Mammary microvascular endothelial cell (primary cell): ENCODE results near the gene DND1. TPM values are rescaled to one million over a fixed set of nuclear protein-coding genes. Genes with fewer than 3 reads are reported as not detected.

ENCODE experiments used
- total RNA-seq: library from RNA; depleted of rRNA; stranded (reverse); fragments of >200 nt; gene quantifications from 2 replicates; pipeline ENCODE4 v1.2.3, GENCODE V29; 2015

The DND1 gene
- total RNA-seq: 0.10 and 0.80 TPM in 2 replicates

GRCh38 chr5:140673187-140673976 lies at the start of gene DND1:
DND1 (minus strand) TSS chr5:140673576; CDS start chr5:140673542, 34 bp downstream.

GRCh38 chr5:140700177-140701144 lies 27.1 kb upstream of the DND1 start, which contains the start of gene ZMAT2:
ZMAT2 (plus strand) TSS chr5:140700447; CDS start chr5:140700461, 14 bp downstream.

GRCh38 chr5:140690941-140691924 lies 17.9 kb upstream of the DND1 start, which contains the start of the genes HARS1 and HARS2:
HARS1 (minus strand) TSS chr5:140691370; CDS start chr5:140691304, 66 bp downstream.
HARS2 (plus strand) TSS chr5:140691455; CDS start chr5:140691649, 194 bp downstream.

GRCh38 chr5:140664359-140665119 lies 8.8 kb downstream of the DND1 start, which contains the start of gene WDR55:
WDR55 (plus strand) TSS chr5:140664904; CDS start chr5:140664913, 9 bp downstream.

GRCh38 chr5:140639148-140639981 lies 34.0 kb downstream of the DND1 start, which contains the start of gene TMCO6:
TMCO6 (plus strand) TSS chr5:140639451; CDS start chr5:140639528, 77 bp downstream.

GRCh38 chr5:140633021-140633471 lies 40.3 kb downstream of the DND1 start, which contains the start of gene CD14:
CD14 (minus strand) TSS chr5:140633175; CDS start chr5:140633071, 104 bp downstream.

Other genes with a start within 250 kb of the DND1 start
- gene EIF4EBP3, start 125.9 kb downstream of the DND1 start, total RNA-seq: 3.8 and 4.8 TPM in 2 replicates
- gene SRA1, start 116.1 kb downstream of the DND1 start, total RNA-seq: 32.2 and 34.6 TPM in 2 replicates
- 4.1 and 4.9 TPM in 2 replicates for gene APBB3, start 109.0 kb downstream of the DND1 start, total RNA-seq
- gene SLC35A4, start 108.7 kb downstream of the DND1 start, total RNA-seq: 57.6 and 60.5 TPM in 2 replicates
- gene CD14, start 40.4 kb downstream of the DND1 start, total RNA-seq: 0.20 and 0.60 TPM in 2 replicates
- 30.0 and 36.1 TPM in 2 replicates for gene TMCO6, start 34.1 kb downstream of the DND1 start, total RNA-seq
- gene NDUFA2, start 25.9 kb downstream of the DND1 start, total RNA-seq: 58.5 and 60.6 TPM in 2 replicates
- gene IK, start 25.7 kb downstream of the DND1 start, total RNA-seq: 64.9 and 80.8 TPM in 2 replicates
- 20.2 and 20.4 TPM in 2 replicates for gene WDR55, start 8.7 kb downstream of the DND1 start, total RNA-seq
- 78.0 and 83.4 TPM in 2 replicates for gene HARS1, start 17.8 kb upstream of the DND1 start, total RNA-seq
- 21.4 and 28.1 TPM in 2 replicates for gene HARS2, start 17.9 kb upstream of the DND1 start, total RNA-seq
- gene ZMAT2, start 26.9 kb upstream of the DND1 start, total RNA-seq: 34.9 and 45.4 TPM in 2 replicates
- not detected in 2 replicates for gene PCDHA1, start 112.6 kb upstream of the DND1 start, total RNA-seq
- 0.10 TPM in 1 of 2 replicates, not detected in the other for gene PCDHA2, start 121.3 kb upstream of the DND1 start, total RNA-seq
- gene PCDHA3, start 127.5 kb upstream of the DND1 start, total RNA-seq: 0.20 TPM in 1 of 2 replicates, not detected in the other
- gene PCDHA4, start 133.5 kb upstream of the DND1 start, total RNA-seq: 0.05 TPM in 1 of 2 replicates, not detected in the other
- gene PCDHA5, start 148.0 kb upstream of the DND1 start, total RNA-seq: not detected in 2 replicates
- gene PCDHA6, start 154.4 kb upstream of the DND1 start, total RNA-seq: 0.27 TPM in 1 of 2 replicates, not detected in the other
- 0.20 TPM in 1 of 2 replicates, not detected in the other for gene PCDHA7, start 160.7 kb upstream of the DND1 start, total RNA-seq
- not detected in 2 replicates for gene PCDHA8, start 167.6 kb upstream of the DND1 start, total RNA-seq
- gene PCDHA9, start 174.8 kb upstream of the DND1 start, total RNA-seq: 0.13 TPM in 1 of 2 replicates, not detected in the other
- 0.13 TPM in 1 of 2 replicates, not detected in the other for gene PCDHA10, start 182.3 kb upstream of the DND1 start, total RNA-seq
- gene PCDHA11, start 195.4 kb upstream of the DND1 start, total RNA-seq: under 0.01 and 0.05 TPM in 2 replicates
- gene PCDHA12, start 201.7 kb upstream of the DND1 start, total RNA-seq: not detected in 2 replicates
- not detected in 2 replicates for gene PCDHA13, start 208.5 kb upstream of the DND1 start, total RNA-seq